CD14-positive monocyte (primary cell): ENCODE data around the gene CCDC12. TPM values are rescaled to one million over a fixed set of nuclear protein-coding genes. Genes with fewer than 3 reads are reported as not detected.
A peak's percentile ranks its signal among the peaks of the same experiment; 100 is the strongest.

ENCODE experiments used
- DNase-seq, 3 donors: peaks; one replicate each; pipeline ENCODE4 v3.0.0-alpha.2; 2011 to 2022
- H2AFZ ChIP-seq: 2 replicates; pipeline ENCODE4 v1.6.0; 2012; ENCODE audit warnings: mild to moderate bottlenecking, low read depth, low read length, inconsistent platforms; ENCODE audit not compliant: insufficient read depth, poor library complexity, severe bottlenecking
- H3K27ac ChIP-seq, 2 donors: 1 replicate in 1 of 2; 2 replicates in 1 of 2; pipeline ENCODE4 v1.5.1; 2012 to 2013; ENCODE audit warnings: low read length in 2 of 2, control low read depth in 1 of 2, inconsistent platforms in 1 of 2, low read depth in 1 of 2, mild to moderate bottlenecking in 1 of 2
- H3K27me3 ChIP-seq, 2 donors: one replicate each; pipeline versions ENCODE4 v1.6.0 to v1.6.1; 2011 to 2013; ENCODE audit warnings: low read length in 2 of 2; ENCODE audit not compliant: control insufficient read depth in 2 of 2, insufficient read depth in 2 of 2
- H3K36me3 ChIP-seq, 2 donors: replicated peaks in 1 of 2; 1 replicate in 1 of 2; 2 replicates in 1 of 2; pipeline versions ENCODE4 v1.5.1 to v1.6.1; 2012 to 2013; ENCODE audit warnings: low read length in 2 of 2, control low read depth in 1 of 2, inconsistent platforms in 1 of 2, mild to moderate bottlenecking in 1 of 2; ENCODE audit not compliant: insufficient read depth in 2 of 2, control insufficient read depth in 1 of 2
- H3K4me1 ChIP-seq, 2 donors: 1 replicate in 1 of 2; 2 replicates in 1 of 2; pipeline versions ENCODE4 v1.5.1 to v1.6.1; 2012 to 2013; ENCODE audit warnings: low read length in 2 of 2, control low read depth in 1 of 2, inconsistent platforms in 1 of 2, mild to moderate bottlenecking in 1 of 2, moderate library complexity in 1 of 2; ENCODE audit not compliant: insufficient read depth in 2 of 2, control insufficient read depth in 1 of 2
- H3K4me2 ChIP-seq: replicated peaks from 2 replicates; pipeline ENCODE3; 2012; ENCODE audit warnings: low read length, moderate library complexity, mild to moderate bottlenecking; ENCODE audit not compliant: poor library complexity, severe bottlenecking; ENCODE audit errors: extremely low read depth
- H3K4me3 ChIP-seq, 3 experiments: fragments of 200-600 bp in 1 of 3; sonication (generic) in 1 of 3; replicated peaks in 1 of 3; 1 replicate in 2 of 3; 2 replicates in 1 of 3; pipeline ENCODE4 v1.5.1; 2011 to 2013; ENCODE audit warnings: low read length in 3 of 3, mild to moderate bottlenecking in 3 of 3, control low read depth in 2 of 3, low read depth in 2 of 3, inconsistent platforms in 1 of 3, moderate library complexity in 1 of 3
- H3K79me2 ChIP-seq: 2 replicates; pipeline ENCODE4 v1.6.0; 2012; ENCODE audit warnings: mild to moderate bottlenecking, control low read depth, inconsistent platforms, low read length, moderate library complexity; ENCODE audit not compliant: insufficient read depth
- H3K9ac ChIP-seq: 2 replicates; pipeline ENCODE4 v1.6.0; 2017; ENCODE audit warnings: low read length, mild to moderate bottlenecking; ENCODE audit not compliant: insufficient read depth, poor library complexity, severe bottlenecking
- H3K9me3 ChIP-seq, 2 donors: replicated peaks in 1 of 2; 1 replicate in 1 of 2; 2 replicates in 1 of 2; pipeline versions ENCODE4 v1.5.1 to v1.6.1; 2012 to 2013; ENCODE audit warnings: low read length in 2 of 2, control low read depth in 1 of 2; ENCODE audit not compliant: control insufficient read depth in 1 of 2, insufficient read depth in 1 of 2
- H4K20me1 ChIP-seq: 2 replicates; pipeline ENCODE4 v1.6.0; 2012; ENCODE audit warnings: mild to moderate bottlenecking, low read length, control low read depth, moderate library complexity; ENCODE audit not compliant: insufficient read depth
- H3K27ac Mint-ChIP-seq, 7 donors: one replicate each; pipeline ENCODE4 v1.8.0; 2020; ENCODE audit warnings: mild to moderate bottlenecking in 7 of 7, mixed read lengths in 7 of 7, moderate library complexity in 6 of 7, inconsistent platforms in 2 of 7
- H3K27me3 Mint-ChIP-seq, 3 donors: one replicate each; pipeline ENCODE4 v1.8.0; 2021 to 2022; ENCODE audit warnings: low read depth in 3 of 3, mild to moderate bottlenecking in 3 of 3, mixed read lengths in 3 of 3, moderate library complexity in 3 of 3, inconsistent platforms in 1 of 3
- H3K36me3 Mint-ChIP-seq, 2 donors: one replicate each; pipeline ENCODE4 v1.8.0; 2020; ENCODE audit warnings: mixed read lengths in 2 of 2, inconsistent platforms in 1 of 2, mild to moderate bottlenecking in 1 of 2
- H3K4me1 Mint-ChIP-seq: one replicate; pipeline ENCODE4 v1.8.0; 2020; ENCODE audit warnings: mild to moderate bottlenecking, mixed read lengths
- H3K4me3 Mint-ChIP-seq, 2 donors: one replicate each; pipeline ENCODE4 v1.8.0; 2020; ENCODE audit warnings: mild to moderate bottlenecking in 2 of 2, mixed read lengths in 2 of 2, moderate library complexity in 1 of 2
- H3K9me3 Mint-ChIP-seq, 7 donors: one replicate each; pipeline ENCODE4 v1.8.0; 2020 to 2022; ENCODE audit warnings: mixed read lengths in 7 of 7, mild to moderate bottlenecking in 6 of 7, moderate library complexity in 6 of 7, inconsistent platforms in 2 of 7
- CTCF ChIP-seq: fragments of 200-600 bp; IDR thresholded peaks from one replicate; pipeline ENCODE4 v1.8.0; 2022; ENCODE audit warnings: antibody characterized with exemption, mild to moderate bottlenecking
- WGBS: methylation state at CpG from one replicate; pipeline ENCODE4 v1.1.5; 2013; ENCODE audit warnings: missing lambda C conversion rate; ENCODE audit not compliant: insufficient coverage; 5-methylcytosine and 5-hydroxymethylcytosine counted together
- intact Hi-C, 2 donors: fragments of 100-400 bp; cut with micrococcal nuclease; formaldehyde crosslinking; loops; one replicate each; pipeline versions ENCODE4 v1.15.0 to v1.15.1; 2023
- polyA plus RNA-seq, 3 donors: library from polyadenylated mRNA; depleted of rRNA in 1 of 3; unstranded in 2 of 3; stranded (reverse) in 1 of 3; fragments of 300-500 nt in 2 of 3; fragments of >200 nt in 1 of 3; fragmentation: Illumina TruSeq in 2 of 3; gene quantifications; 1 replicate in 2 of 3; 2 replicates in 1 of 3; pipeline ENCODE4 v1.2.3, GENCODE V29; 2012 to 2021

The CCDC12 gene
- polyA plus RNA-seq, 3 donors = 50.1 to 70.7 (median 55.8) TPM

DNA sequence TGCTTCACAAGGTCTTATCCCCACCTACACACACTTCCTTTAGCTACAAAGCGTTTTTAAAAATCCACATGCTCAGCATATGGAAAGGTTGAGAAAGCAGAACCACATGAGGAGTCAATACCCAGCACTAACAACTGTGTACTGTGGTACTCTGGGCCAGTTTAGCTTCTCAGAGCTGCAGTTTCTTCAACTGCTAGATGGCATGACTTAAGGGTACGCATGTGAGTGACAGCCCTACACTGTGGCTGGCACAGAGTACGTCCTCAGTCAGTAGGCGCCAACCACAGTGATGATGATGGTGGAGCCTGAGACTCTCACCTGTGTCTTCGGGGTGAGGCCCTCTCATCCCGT lies 17.4 kb downstream of the CCDC12 start:
- H3K9me3 ChIP-seq = no peaks in the 10 kb centered on the region

GRCh38 chr3:46958467-46959160 lies 17.9 kb downstream of the CCDC12 start:
- intact Hi-C loops = loop anchor here in 1 of 2 donors (10.0 kb wide), 1 partner anchor 554 kb away; the partner anchor contains the start of genes CCR5AS and CCRL2
- Histone ChIP-seq H3K4me2 (no peak overlapping the region), H3K27me3 (no peaks in the 10 kb centered on the region), H4K20me1 (peaks cover 91% of the 10 kb centered on the region), H3K9ac (no peak overlapping the region), H3K4me1 (peaks cover 69 to 74% of the 10 kb centered on the region in 2 donors), H3K9me3 (no peaks in the 10 kb centered on the region), H2AFZ (no peak overlapping the region), H3K4me3 (no peak overlapping the region), H3K27ac (peak overlapping the region; percentile 11 to 73), H3K79me2 (peaks cover 98% of the 10 kb centered on the region), H3K36me3 (peaks cover 0 to 4% of the 10 kb centered on the region in 2 donors)
- peaks cover 26 to 43% of the 10 kb centered on the region in 2 donors for H3K36me3 Mint-ChIP-seq
- H3K4me3 Mint-ChIP-seq = peak overlapping the region in 1 of 2 donors; percentile 51
- no peak for TF ChIP-seq CTCF
- H3K9me3 Mint-ChIP-seq = peaks cover 0 to 3% (median 0%) of the 10 kb centered on the region in 7 donors
- DNase-seq = no peak
- peak overlapping the region in 4 of 7 donors; percentile 0 to 92 (median 24) for H3K27ac Mint-ChIP-seq
- WGBS = 100% methylated on average over 3 of the region's 9 CpGs
- H3K4me1 Mint-ChIP-seq = peaks cover 87% of the 10 kb centered on the region
- peaks cover 0 to 2% (median 1%) of the 10 kb centered on the region in 3 donors for H3K27me3 Mint-ChIP-seq

More for the DNA sequence above, 17.4 kb downstream of the CCDC12 start:
- no peak for DNase-seq
- peak overlapping the region in 1 of 2 donors; percentile 73 for H3K27ac ChIP-seq
- no peaks in the 10 kb centered on the region for H3K27me3 ChIP-seq
- peak overlapping the region in 1 of 2 donors; percentile 51 for H3K4me3 Mint-ChIP-seq
- H4K20me1 ChIP-seq = peaks cover 85% of the 10 kb centered on the region
- H3K79me2 ChIP-seq = peaks cover 96% of the 10 kb centered on the region
- peaks cover 23 to 43% of the 10 kb centered on the region in 2 donors for H3K36me3 Mint-ChIP-seq
- H3K4me2 ChIP-seq = no peak overlapping the region
- peaks cover 63 to 72% of the 10 kb centered on the region in 2 donors for H3K4me1 ChIP-seq
- 54% methylated on average over 3 of the region's 6 CpGs for WGBS
- no peak overlapping the region for H2AFZ ChIP-seq
- no peak overlapping the region for H3K9ac ChIP-seq
- peaks cover 0 to 4% of the 10 kb centered on the region in 2 donors for H3K36me3 ChIP-seq
- H3K4me1 Mint-ChIP-seq = peaks cover 84% of the 10 kb centered on the region
- intact Hi-C loops = loop anchor here in 1 of 2 donors (10.0 kb wide), 1 partner anchor 554 kb away; the partner anchor contains the start of genes CCR5AS and CCRL2
- H3K4me3 ChIP-seq = no peak overlapping the region
- TF ChIP-seq CTCF = no peak
- H3K27ac Mint-ChIP-seq = peak overlapping the region in 4 of 7 donors; percentile 20 to 92 (median 62)
- H3K9me3 Mint-ChIP-seq = peaks cover 0 to 3% (median 0%) of the 10 kb centered on the region in 7 donors
- H3K27me3 Mint-ChIP-seq = peaks cover 0 to 2% (median 1%) of the 10 kb centered on the region in 3 donors
